GM18951 (cell line): ENCODE results near the gene TPBG.

Experiments used
- POLR2A ChIP-seq: IDR thresholded peaks from 4 replicates; pipeline ENCODE4 v1.6.1; 2011; ENCODE audit warnings: mild to moderate bottlenecking; ENCODE audit not compliant: insufficient read length, insufficient read depth; ENCODE audit errors: extremely low read depth
- in situ Hi-C: fragments of 300-500 bp; cut with MboI; formaldehyde crosslinking; loops from one replicate; pipeline ENCODE4 v1.12.0; 2022; ENCODE audit warnings: low sequenced_read_pairs, mixed read lengths, inconsistent platforms; ENCODE audit not compliant: unreplicated experiment

The TPBG gene

GRCh38 chr6:82397962-82398692 lies 34.5 kb downstream of the TPBG start:
- no peak for TF ChIP-seq POLR2A
- in situ Hi-C loops = no loop called here

- no peak for TF ChIP-seq POLR2A
- in situ Hi-C loops = no loop called here
These were observed 45.4 kb downstream of the TPBG start for GRCh38 chr6:82408952-82409431.

GRCh38 chr6:82410151-82410648 lies 46.6 kb downstream of the TPBG start:
- no peak for TF ChIP-seq POLR2A
- in situ Hi-C loops = no loop called here

- no peak for TF ChIP-seq POLR2A
- in situ Hi-C loops = no loop called here
These were observed 50.3 kb downstream of the TPBG start for GRCh38 chr6:82413868-82414267.

GRCh38 chr6:82415820-82416219 lies 52.2 kb downstream of the TPBG start:
- in situ Hi-C loops = no loop called here
- TF ChIP-seq POLR2A = no peak

- in situ Hi-C loops = no loop called here
- no peak for TF ChIP-seq POLR2A
These were observed 52.7 kb downstream of the TPBG start for GRCh38 chr6:82416346-82416745.
